Tibial artery (tissue), 4 donors: ENCODE results near the gene CNGA4.

Experiments used
- DNase-seq, 2 donors: peaks; one replicate each; pipeline ENCODE4 v3.0.0-alpha.2; 2019
- H3K27ac ChIP-seq, 2 donors: fragments of 200-600 bp; sonication (generic) in 1 of 2; 1 replicate in 1 of 2; 2 replicates in 1 of 2; pipeline ENCODE4 v1.5.1; 2018 to 2019; ENCODE audit warnings: mild to moderate bottlenecking in 1 of 2
- H3K27me3 ChIP-seq, 2 donors: fragments of 200-600 bp; sonication (generic) in 1 of 2; one replicate each; pipeline versions ENCODE4 v1.5.1 to v1.6.0; 2016 to 2019
- H3K36me3 ChIP-seq, 3 donors: fragments of 200-600 bp; sonication (generic) in 2 of 3; one replicate each; pipeline ENCODE4 v1.5.1; 2016 to 2019; ENCODE audit warnings: mild to moderate bottlenecking in 2 of 3
- H3K4me1 ChIP-seq, 4 donors: fragments of 200-600 bp; sonication (generic) in 2 of 4; 1 replicate in 3 of 4; 2 replicates in 1 of 4; pipeline ENCODE4 v1.5.1; 2016 to 2019
- H3K4me3 ChIP-seq, 2 donors: fragments of 200-600 bp; sonication (generic) in 1 of 2; 1 replicate in 1 of 2; 2 replicates in 1 of 2; pipeline ENCODE4 v1.5.1; 2018 to 2019; ENCODE audit warnings: mild to moderate bottlenecking in 2 of 2
- H3K9me3 ChIP-seq, 3 donors: fragments of 200-600 bp; sonication (generic) in 1 of 3; one replicate each; pipeline ENCODE4 v1.5.1; 2016 to 2019
- intact Hi-C: fragments of 100-400 bp; cut with DNase I; formaldehyde crosslinking; loops from one replicate; pipeline ENCODE4 v1.15.0; 2023; ENCODE audit warnings: low total_unique reads
- TF ChIP-seq, protein P1 (sequence below), 2 experiments: fragments of 200-600 bp in 1 of 2; fragments of 450-650 bp in 1 of 2; IDR thresholded peaks; one replicate each; pipeline ENCODE4 v1.5.1; 2017 to 2019; ENCODE audit warnings: antibody characterized with exemption in 2 of 2, mild to moderate bottlenecking in 1 of 2, moderate library complexity in 1 of 2

The CNGA4 gene

DNA sequence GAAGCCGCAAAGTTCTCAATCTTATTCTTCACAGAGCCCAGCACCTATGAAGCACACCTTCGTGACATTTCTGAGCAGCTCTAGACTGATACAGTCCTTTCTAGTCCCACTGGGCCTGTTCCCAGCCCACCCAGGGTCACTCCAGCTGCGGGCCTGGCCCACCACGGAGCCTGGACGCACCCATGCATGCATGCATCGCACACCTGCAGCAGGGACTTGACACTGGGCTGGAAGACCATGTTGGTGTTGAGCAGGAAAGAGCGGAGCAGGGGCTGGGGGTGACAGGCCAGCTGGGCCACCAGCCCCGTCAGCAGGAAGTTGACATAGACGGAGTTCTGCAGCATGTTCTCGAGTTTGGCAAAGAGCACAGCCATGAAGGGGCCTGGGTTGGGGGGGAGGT is 24.4 kb upstream of the CNGA4 start:
- H3K27ac ChIP-seq = no peak overlapping the region
- H3K4me3 ChIP-seq = no peak overlapping the region
- H3K4me1 ChIP-seq = no peaks in the 10 kb centered on the region
- H3K36me3 ChIP-seq = peaks cover 68 to 96% (median 83%) of the 10 kb centered on the region in 3 donors
- no peaks in the 10 kb centered on the region for H3K9me3 ChIP-seq
- no peak for DNase-seq
- TF ChIP-seq, protein P1, sequence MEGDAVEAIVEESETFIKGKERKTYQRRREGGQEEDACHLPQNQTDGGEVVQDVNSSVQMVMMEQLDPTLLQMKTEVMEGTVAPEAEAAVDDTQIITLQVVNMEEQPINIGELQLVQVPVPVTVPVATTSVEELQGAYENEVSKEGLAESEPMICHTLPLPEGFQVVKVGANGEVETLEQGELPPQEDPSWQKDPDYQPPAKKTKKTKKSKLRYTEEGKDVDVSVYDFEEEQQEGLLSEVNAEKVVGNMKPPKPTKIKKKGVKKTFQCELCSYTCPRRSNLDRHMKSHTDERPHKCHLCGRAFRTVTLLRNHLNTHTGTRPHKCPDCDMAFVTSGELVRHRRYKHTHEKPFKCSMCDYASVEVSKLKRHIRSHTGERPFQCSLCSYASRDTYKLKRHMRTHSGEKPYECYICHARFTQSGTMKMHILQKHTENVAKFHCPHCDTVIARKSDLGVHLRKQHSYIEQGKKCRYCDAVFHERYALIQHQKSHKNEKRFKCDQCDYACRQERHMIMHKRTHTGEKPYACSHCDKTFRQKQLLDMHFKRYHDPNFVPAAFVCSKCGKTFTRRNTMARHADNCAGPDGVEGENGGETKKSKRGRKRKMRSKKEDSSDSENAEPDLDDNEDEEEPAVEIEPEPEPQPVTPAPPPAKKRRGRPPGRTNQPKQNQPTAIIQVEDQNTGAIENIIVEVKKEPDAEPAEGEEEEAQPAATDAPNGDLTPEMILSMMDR (IDR thresholded peaks at IDR 0.05) = no peak
- H3K27me3 ChIP-seq = no peaks in the 10 kb centered on the region
- intact Hi-C loops = no loop called here

DNA sequence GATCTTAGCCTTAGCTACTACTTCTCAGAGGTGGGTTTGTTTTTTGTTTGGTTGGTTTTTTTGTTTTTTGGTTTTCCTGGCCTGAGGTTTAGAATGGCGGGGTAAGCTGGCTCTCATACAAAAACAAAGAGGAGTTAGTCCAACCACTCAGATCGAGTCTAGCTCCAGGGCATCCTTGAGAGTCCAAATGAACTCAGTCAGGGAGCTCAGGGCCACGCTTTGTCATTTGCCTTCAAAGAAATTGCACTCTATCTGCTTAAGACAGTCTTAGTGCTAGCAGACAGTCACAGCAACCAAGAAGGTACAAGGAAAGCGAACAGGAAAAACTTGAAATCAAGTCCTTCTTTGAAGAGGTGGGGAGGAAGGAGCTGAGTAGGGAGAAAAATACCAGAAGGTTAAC is 22.4 kb upstream of the CNGA4 start:
- H3K27me3 ChIP-seq = no peaks in the 10 kb centered on the region
- no peak overlapping the region for H3K27ac ChIP-seq
- H3K4me1 ChIP-seq = no peaks in the 10 kb centered on the region
- H3K4me3 ChIP-seq = no peak overlapping the region
- TF ChIP-seq, protein P1 (IDR thresholded peaks at IDR 0.05) = no peak
- no peak for DNase-seq
- intact Hi-C loops = no loop called here
- H3K36me3 ChIP-seq = peaks cover 64 to 96% (median 67%) of the 10 kb centered on the region in 3 donors
- H3K9me3 ChIP-seq = no peaks in the 10 kb centered on the region

DNA sequence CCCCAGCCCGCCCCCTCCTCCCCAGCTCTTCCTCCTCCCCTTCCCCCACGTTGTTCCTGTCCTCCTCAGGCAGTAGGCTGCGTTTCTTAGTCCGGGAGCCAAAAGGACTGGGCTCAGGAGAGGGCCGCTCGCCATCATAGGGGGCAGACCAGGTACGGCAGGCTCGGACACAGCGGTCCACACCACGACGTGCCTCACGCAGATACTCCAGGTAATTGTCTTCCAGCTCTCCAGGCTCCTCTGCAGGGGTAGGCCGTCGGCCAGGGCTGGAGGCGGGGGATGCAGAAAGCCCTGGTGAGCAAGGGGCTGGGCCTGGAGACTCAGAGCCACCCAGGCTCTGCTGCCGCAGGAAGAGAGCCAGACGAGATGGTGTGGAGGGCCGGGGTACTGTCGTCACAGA is 21.2 kb upstream of the CNGA4 start:
- H3K36me3 ChIP-seq = peaks cover 68 to 96% (median 71%) of the 10 kb centered on the region in 3 donors
- H3K27me3 ChIP-seq = no peaks in the 10 kb centered on the region
- TF ChIP-seq, protein P1 (IDR thresholded peaks at IDR 0.05) = no peak
- no peak overlapping the region for H3K27ac ChIP-seq
- no peak for DNase-seq
- no peaks in the 10 kb centered on the region for H3K9me3 ChIP-seq
- H3K4me1 ChIP-seq = no peaks in the 10 kb centered on the region
- intact Hi-C loops = no loop called here
- H3K4me3 ChIP-seq = no peak overlapping the region

DNA sequence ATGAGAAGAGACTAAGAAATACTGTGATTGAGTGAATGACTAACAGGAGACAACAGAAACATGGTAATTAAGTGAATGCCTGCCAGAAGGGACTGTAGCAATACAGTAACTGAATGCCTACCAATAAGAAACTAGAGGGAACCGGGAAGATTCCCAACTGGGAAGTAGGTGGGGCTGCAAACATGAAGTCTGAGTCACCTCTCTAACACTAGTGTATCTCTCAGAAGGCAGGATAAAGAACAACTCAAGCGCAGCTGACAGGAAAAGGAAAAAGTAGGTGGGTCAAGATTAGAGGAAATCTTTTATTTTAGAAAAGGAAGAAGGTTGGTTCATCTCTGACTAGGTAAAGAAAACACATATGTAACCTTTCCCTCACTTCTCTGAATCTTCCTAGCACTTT is 19.5 kb upstream of the CNGA4 start:
- H3K27ac ChIP-seq = no peak overlapping the region
- peak in 1 of 2 donors; percentile 47 for DNase-seq
- intact Hi-C loops = no loop called here

DNA sequence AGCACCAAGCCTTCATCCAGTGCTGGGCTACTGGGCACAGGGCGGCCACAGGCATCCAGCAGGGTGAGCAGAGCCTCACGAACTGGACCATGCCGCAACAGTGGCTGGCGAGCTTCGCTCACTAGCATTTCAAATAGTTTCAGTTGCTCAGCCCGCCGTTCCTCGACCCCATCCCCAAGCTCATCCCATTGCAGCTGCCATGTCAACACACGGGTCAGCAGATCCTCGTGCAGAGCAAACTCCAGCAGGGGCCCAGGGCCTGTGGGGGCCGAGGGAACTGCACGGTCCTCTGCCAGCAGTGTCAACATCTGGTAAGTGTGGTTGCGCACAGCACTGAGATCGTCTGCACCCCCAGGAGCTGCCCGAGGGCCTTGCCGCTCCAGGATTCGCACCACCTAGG is 15.0 kb upstream of the CNGA4 start:
- Histone ChIP-seq H3K4me3 (no peak overlapping the region), H3K27ac (no peak overlapping the region), H3K36me3 (peaks cover 40 to 65% (median 50%) of the 10 kb centered on the region in 3 donors), H3K9me3 (no peaks in the 10 kb centered on the region), H3K4me1 (peaks cover 0 to 12% (median 0%) of the 10 kb centered on the region in 4 donors), H3K27me3 (no peaks in the 10 kb centered on the region)
- intact Hi-C loops = no loop called here
- TF ChIP-seq, protein P1 (IDR thresholded peaks at IDR 0.05) = no peak
- DNase-seq = no peak

More for the DNA sequence above, 19.5 kb upstream of the CNGA4 start:
- Histone ChIP-seq H3K4me3 (no peak overlapping the region), H3K9me3 (no peaks in the 10 kb centered on the region), H3K36me3 (peaks cover 74 to 97% (median 80%) of the 10 kb centered on the region in 3 donors), H3K27me3 (no peaks in the 10 kb centered on the region), H3K4me1 (no peaks in the 10 kb centered on the region)
- TF ChIP-seq, protein P1 (IDR thresholded peaks at IDR 0.05) = no peak

- no peaks in the 10 kb centered on the region for H3K9me3 ChIP-seq
- H3K36me3 ChIP-seq = peaks cover 34 to 60% (median 44%) of the 10 kb centered on the region in 3 donors
- peaks cover 0 to 12% (median 0%) of the 10 kb centered on the region in 4 donors for H3K4me1 ChIP-seq
- no peaks in the 10 kb centered on the region for H3K27me3 ChIP-seq
- no peak for DNase-seq
- intact Hi-C loops = no loop called here
- H3K4me3 ChIP-seq = no peak overlapping the region
- TF ChIP-seq, protein P1 (IDR thresholded peaks at IDR 0.05) = no peak
- H3K27ac ChIP-seq = no peak overlapping the region
Observed at GRCh38 chr11:6224421-6224820, 14.5 kb upstream of the CNGA4 start.
